IMR-90 (cell line): Measurements from ENCODE around the gene PTPRN2. TPM values are rescaled to one million over a fixed set of nuclear protein-coding genes. Genes with fewer than 3 reads are reported as not detected.

ENCODE experiments used
- ATAC-seq: fragments of 200-7000 bp; cut with Tn5 transposase; 2 replicates; pipeline ENCODE4 v1.9.1; 2020; ENCODE audit warnings: low read depth, mild to moderate bottlenecking, moderate library complexity
- BruUV-seq: library from RNA; stranded (reverse); fragments of 400-500 nt; replicated peaks from 2 replicates; lab custom pipeline; 2021; lab: Mats Ljungman, UMichigan
- CTCF ChIA-PET: fragments of 300-600 bp; formaldehyde crosslinking; extraction: SDS; loops from one replicate; lab custom pipeline; 2021; ENCODE audit warnings: antibody characterized with exemption; lab: Yijun Ruan, JAX
- POLR2A ChIA-PET: fragments of 300-600 bp; sonication (Branson Sonifier 250); formaldehyde crosslinking; loops from one replicate; lab custom pipeline; 2022; ENCODE audit warnings: antibody characterized with exemption; ENCODE audit not compliant: unreplicated experiment; lab: Charles Lee
- DNase-seq: peaks from one replicate; pipeline ENCODE4 v3.0.0; 2013
- H2AFZ ChIP-seq: replicated peaks from 2 replicates; pipeline ENCODE3; 2013; ENCODE audit warnings: low read length, mild to moderate bottlenecking; ENCODE audit not compliant: poor library complexity
- H2AK5ac ChIP-seq: 2 replicates; pipeline ENCODE4 v1.6.1; 2013; ENCODE audit warnings: low read depth, low read length, inconsistent platforms
- H2AK9ac ChIP-seq: replicated peaks from 2 replicates; pipeline ENCODE3; 2013; ENCODE audit warnings: mild to moderate bottlenecking, low read depth, low read length, moderate library complexity; ENCODE audit not compliant: poor library complexity
- H2BK120ac ChIP-seq: 2 replicates; pipeline ENCODE4 v1.6.1; 2013; ENCODE audit warnings: low read depth, low read length, inconsistent platforms
- H2BK15ac ChIP-seq: 3 replicates; pipeline ENCODE4 v1.6.1; 2013; ENCODE audit warnings: low read depth, low read length, inconsistent platforms
- H2BK20ac ChIP-seq: 2 replicates; pipeline ENCODE4 v1.6.1; 2013; ENCODE audit warnings: low read depth, mild to moderate bottlenecking, inconsistent platforms, low read length, moderate library complexity
- H2BK5ac ChIP-seq: 2 replicates; pipeline ENCODE4 v1.6.1; 2013; ENCODE audit warnings: mild to moderate bottlenecking, low read depth, low read length, inconsistent platforms; ENCODE audit not compliant: poor library complexity, severe bottlenecking
- H3K14ac ChIP-seq: replicated peaks from 2 replicates; pipeline ENCODE4 v1.6.1; 2013; ENCODE audit warnings: low read depth, low read length, inconsistent platforms
- H3K18ac ChIP-seq: 2 replicates; pipeline ENCODE4 v1.6.1; 2013; ENCODE audit warnings: low read depth, low read length, control low read depth
- H3K23ac ChIP-seq: 2 replicates; pipeline ENCODE4 v1.6.1; 2013; ENCODE audit warnings: low read depth, low read length, inconsistent platforms
- H3K27ac ChIP-seq: 2 replicates; pipeline ENCODE4 v1.5.1; 2013; ENCODE audit warnings: mild to moderate bottlenecking, control low read depth, low read length; ENCODE audit not compliant: insufficient read depth
- H3K27me3 ChIP-seq: 2 replicates; pipeline ENCODE4 v1.6.1; 2013; ENCODE audit warnings: low read length; ENCODE audit not compliant: control insufficient read depth, insufficient read depth
- H3K36me3 ChIP-seq: 2 replicates; pipeline ENCODE4 v1.6.1; 2013; ENCODE audit warnings: low read length, mixed read lengths; ENCODE audit not compliant: control insufficient read depth, insufficient read depth
- H3K4ac ChIP-seq: 2 replicates; pipeline ENCODE4 v1.6.1; 2013; ENCODE audit warnings: low read depth, low read length, inconsistent platforms
- H3K4me1 ChIP-seq: 2 replicates; pipeline ENCODE4 v1.6.1; 2013; ENCODE audit warnings: low read length, mixed read lengths; ENCODE audit not compliant: control insufficient read depth, insufficient read depth
- H3K4me2 ChIP-seq: 2 replicates; pipeline ENCODE4 v1.6.1; 2013; ENCODE audit warnings: low read depth, mild to moderate bottlenecking, control low read depth, low read length, moderate library complexity
- H3K4me3 ChIP-seq: 2 replicates; pipeline ENCODE4 v1.5.1; 2013; ENCODE audit warnings: low read depth, mild to moderate bottlenecking, control low read depth, low read length, moderate library complexity; ENCODE audit not compliant: insufficient read depth
- H3K56ac ChIP-seq: 2 replicates; pipeline ENCODE4 v1.6.1; 2013; ENCODE audit warnings: low read length, inconsistent platforms; ENCODE audit not compliant: insufficient read depth; ENCODE audit errors: extremely low read depth
- H3K79me1 ChIP-seq, 2 experiments: 2 replicates each; pipeline ENCODE4 v1.6.1; 2013; ENCODE audit warnings: low read length in 2 of 2, inconsistent platforms in 1 of 2, low read depth in 1 of 2
- H3K9ac ChIP-seq: 2 replicates; pipeline ENCODE4 v1.6.1; 2013; ENCODE audit warnings: low read depth, low read length, control low read depth
- H3K9me1 ChIP-seq: 2 replicates; pipeline ENCODE4 v1.6.1; 2013; ENCODE audit warnings: low read length, inconsistent platforms; ENCODE audit not compliant: insufficient read depth
- H3K9me3 ChIP-seq: 2 replicates; pipeline ENCODE4 v1.6.1; 2013; ENCODE audit warnings: low read length; ENCODE audit not compliant: control insufficient read depth, insufficient read depth
- H4K20me1 ChIP-seq: 2 replicates; pipeline ENCODE4 v1.6.1; 2013; ENCODE audit warnings: low read length, inconsistent platforms; ENCODE audit not compliant: insufficient read depth
- H4K5ac ChIP-seq: 2 replicates; pipeline ENCODE4 v1.6.1; 2013; ENCODE audit warnings: mild to moderate bottlenecking, low read depth, low read length, control low read depth
- H4K8ac ChIP-seq, 2 experiments: 2 replicates each; pipeline ENCODE4 v1.6.1; 2013; ENCODE audit warnings: low read depth in 2 of 2, low read length in 2 of 2, control low read depth in 1 of 2, inconsistent platforms in 1 of 2
- H4K91ac ChIP-seq: 2 replicates; pipeline ENCODE4 v1.6.1; 2013; ENCODE audit warnings: low read depth, low read length, inconsistent platforms; ENCODE audit not compliant: insufficient read depth
- NFE2L2 ChIP-seq: fragments of 150-350 bp; IDR thresholded peaks from 2 replicates; pipeline ENCODE4 v1.6.1; 2016; ENCODE audit warnings: low read depth, mild to moderate bottlenecking, low read length
- WGBS, 2 experiments: methylation state at CpG; one replicate each; pipeline versions ENCODE4 v1.1.5 to v1.1.7; 2013; ENCODE audit warnings: missing lambda C conversion rate in 2 of 2; ENCODE audit not compliant: insufficient read length in 1 of 2; ENCODE audit errors: extremely low coverage in 2 of 2; 5-methylcytosine and 5-hydroxymethylcytosine counted together
- dilution Hi-C: fragments of 300-500 bp; cut with HindIII; formaldehyde crosslinking; loops from one replicate; pipeline ENCODE4 v1.14.3; 2018; ENCODE audit warnings: low sequenced_read_pairs; ENCODE audit not compliant: unreplicated experiment
- in situ Hi-C: fragments of 300-500 bp; cut with MboI; formaldehyde crosslinking; loops from 3 replicates; pipeline ENCODE4 v1.14.3; 2019; ENCODE audit warnings: low sequenced_read_pairs, inconsistent platforms, mixed read lengths
- intact Hi-C: fragments of 100-400 bp; cut with micrococcal nuclease; formaldehyde crosslinking; loops from 2 replicates; pipeline ENCODE4 v1.10.0; 2022
- polyA plus RNA-seq, 3 experiments: library from polyadenylated mRNA; depleted of rRNA; stranded (reverse); fragments of >200 nt; gene quantifications; 2 replicates each; pipeline ENCODE4 v1.2.3, GENCODE V29; 2012; ENCODE audit warnings: low replicate concordance in 1 of 3
- total RNA-seq: library from RNA; depleted of rRNA; stranded (reverse); fragments of >200 nt; gene quantifications from 2 replicates; pipeline ENCODE4 v1.2.3, GENCODE V29; 2012

The PTPRN2 gene
- total and polyA plus RNA-seq, 2 of the 4 experiments (the other 2 are of a cell fraction), result 0.03 TPM; not detected in 1

DNA sequence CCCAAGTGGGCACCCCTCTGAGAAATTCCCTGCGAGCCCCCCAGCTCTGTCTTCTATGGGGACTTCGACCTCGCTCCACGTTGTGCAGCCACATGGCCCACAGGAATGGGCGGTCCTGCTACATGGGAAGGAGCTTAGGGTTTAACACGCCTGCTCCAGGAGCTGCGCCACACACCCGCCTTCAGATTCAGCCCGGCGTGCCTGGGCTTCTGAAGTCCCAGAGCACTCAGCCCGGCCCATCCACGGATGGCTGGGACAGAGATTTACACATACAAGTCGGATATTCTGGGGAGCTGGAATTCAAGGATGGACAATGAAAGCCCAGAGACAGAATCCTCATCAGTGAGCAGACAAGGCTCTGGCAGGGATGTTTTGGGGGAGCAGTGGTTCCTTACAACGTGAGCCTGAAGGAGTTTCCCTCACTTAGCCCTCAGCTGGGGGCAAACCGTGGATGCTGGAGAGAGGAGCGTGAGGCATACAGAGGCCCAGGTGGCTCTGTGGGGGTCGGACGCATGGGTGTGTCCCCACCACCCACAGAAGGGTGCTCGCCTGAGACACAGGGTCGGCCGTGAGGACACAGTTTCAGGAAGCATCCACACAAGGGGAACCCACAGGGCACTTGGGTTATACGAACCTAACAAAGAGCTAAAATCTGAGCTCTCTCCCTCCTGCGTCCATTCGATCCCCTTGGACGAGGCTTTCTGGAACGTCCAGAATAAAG is 877.9 kb downstream of the PTPRN2 start:
- intact Hi-C loops (no loop called here), in situ Hi-C loops (no loop called here), dilution Hi-C loops (no loop called here)
- Histone ChIP-seq H3K27me3 (no peaks in the 10 kb centered on the region), H3K27ac (no peak overlapping the region), H3K9me3 (peaks cover 46% of the 10 kb centered on the region), H3K9ac (no peak overlapping the region), H4K91ac (no peak overlapping the region), H3K23ac (no peak overlapping the region), H3K4ac (no peak overlapping the region), H4K20me1 (no peaks in the 10 kb centered on the region), H2BK15ac (no peak overlapping the region), H3K9me1 (no peaks in the 10 kb centered on the region), H2AK9ac (no peak overlapping the region), H3K18ac (no peak overlapping the region), H2BK120ac (no peak overlapping the region), H3K4me3 (no peak overlapping the region), H3K79me1 (no peaks in the 10 kb centered on the region), H4K5ac (no peak overlapping the region), H2BK20ac (no peak overlapping the region), H2AK5ac (no peak overlapping the region), H3K4me1 (no peaks in the 10 kb centered on the region), H3K56ac (no peak overlapping the region), H3K14ac (no peak overlapping the region), H2BK5ac (no peak overlapping the region), H3K36me3 (no peaks in the 10 kb centered on the region), H4K8ac (no peak overlapping the region), H2AFZ (no peak overlapping the region), H3K4me2 (no peak overlapping the region)
- ChIA-PET POLR2A (no interaction called here), CTCF (no interaction called here)
- ATAC-seq (no peak), DNase-seq (no peak)
- no TSS peak for BruUV-seq
- WGBS, 2 experiments, result 56% methylated on average over 3 of the region's 26 CpGs; no CpG with 5 or more reads in 1 of the 2 experiments
- no peak for TF ChIP-seq NFE2L2
